Measurements from ENCODE around the gene NLRC3.

Gene NLRC3

DNA sequence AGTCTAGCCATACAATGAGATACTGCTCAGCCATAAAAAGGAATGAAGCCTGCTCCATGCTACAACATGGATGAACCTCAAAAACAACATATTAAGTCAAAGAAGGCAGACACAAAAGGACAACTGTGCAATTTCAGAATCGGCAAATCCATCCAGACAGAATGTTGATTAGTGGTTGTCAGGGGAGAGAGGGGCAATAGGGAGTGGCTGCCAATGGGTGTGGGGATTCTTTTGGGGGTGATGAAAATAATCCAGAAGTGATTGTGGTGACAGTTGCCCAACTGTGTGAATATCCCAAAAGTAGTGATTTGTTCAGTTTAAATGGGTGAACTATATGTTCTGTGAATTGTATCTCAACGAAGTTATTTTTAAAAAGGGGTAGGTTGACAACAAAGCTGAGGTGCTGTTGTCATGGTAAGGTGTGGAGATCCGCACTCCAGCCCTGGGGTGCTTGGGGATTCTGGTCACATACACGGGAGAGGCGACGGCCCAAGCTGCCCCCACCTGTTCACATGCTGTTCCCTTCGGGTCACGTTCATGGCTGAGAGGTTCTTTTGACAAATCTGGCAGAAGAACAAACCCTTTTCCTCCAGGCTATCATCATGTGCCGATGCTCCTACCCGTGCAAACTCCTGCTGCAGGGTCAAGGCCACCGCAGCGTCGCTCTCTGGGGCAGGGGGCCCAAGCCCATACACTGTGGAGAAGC lies 24.6 kb upstream of the NLRC3 start:
- Histone ChIP-seq H3K9me3 (no peaks in the 10 kb centered on the region), H3K27me3 (no peaks in the 10 kb centered on the region), H3K4me1 (no peaks in the 10 kb centered on the region), H3K36me3 (peaks cover 8 to 73% (median 48%) of the 10 kb centered on the region in 3 donors), H3K4me3 (no peak overlapping the region), H3K27ac (no peak overlapping the region)
- TF ChIP-seq, protein P1, sequence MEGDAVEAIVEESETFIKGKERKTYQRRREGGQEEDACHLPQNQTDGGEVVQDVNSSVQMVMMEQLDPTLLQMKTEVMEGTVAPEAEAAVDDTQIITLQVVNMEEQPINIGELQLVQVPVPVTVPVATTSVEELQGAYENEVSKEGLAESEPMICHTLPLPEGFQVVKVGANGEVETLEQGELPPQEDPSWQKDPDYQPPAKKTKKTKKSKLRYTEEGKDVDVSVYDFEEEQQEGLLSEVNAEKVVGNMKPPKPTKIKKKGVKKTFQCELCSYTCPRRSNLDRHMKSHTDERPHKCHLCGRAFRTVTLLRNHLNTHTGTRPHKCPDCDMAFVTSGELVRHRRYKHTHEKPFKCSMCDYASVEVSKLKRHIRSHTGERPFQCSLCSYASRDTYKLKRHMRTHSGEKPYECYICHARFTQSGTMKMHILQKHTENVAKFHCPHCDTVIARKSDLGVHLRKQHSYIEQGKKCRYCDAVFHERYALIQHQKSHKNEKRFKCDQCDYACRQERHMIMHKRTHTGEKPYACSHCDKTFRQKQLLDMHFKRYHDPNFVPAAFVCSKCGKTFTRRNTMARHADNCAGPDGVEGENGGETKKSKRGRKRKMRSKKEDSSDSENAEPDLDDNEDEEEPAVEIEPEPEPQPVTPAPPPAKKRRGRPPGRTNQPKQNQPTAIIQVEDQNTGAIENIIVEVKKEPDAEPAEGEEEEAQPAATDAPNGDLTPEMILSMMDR (IDR thresholded peaks at IDR 0.05) = no peak
- intact Hi-C loops (cut with DNase I; ENCODE audit: low total_unique reads) = no loop called here
- DNase-seq = no peak

DNA sequence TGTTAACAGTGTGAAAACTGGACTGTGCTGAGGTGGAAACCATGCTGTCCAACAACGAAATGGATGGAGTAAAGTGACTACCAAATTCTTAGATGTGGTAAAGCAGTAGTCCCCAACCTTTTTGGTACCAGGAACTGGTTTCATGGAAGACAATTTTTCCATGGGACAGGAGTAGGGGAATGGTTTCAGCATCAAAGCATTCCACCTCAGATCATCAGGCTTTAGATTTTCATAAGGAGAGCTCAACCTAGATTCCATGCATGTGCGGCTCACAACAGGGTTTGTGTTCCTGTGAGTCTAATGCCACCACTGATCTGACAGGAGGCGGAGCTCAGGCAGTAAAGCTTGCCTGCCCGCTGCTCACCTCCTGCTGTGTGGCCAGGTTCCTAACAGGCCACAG lies 22.7 kb upstream of the NLRC3 start:
- H3K27me3 ChIP-seq = no peaks in the 10 kb centered on the region
- no peaks in the 10 kb centered on the region for H3K9me3 ChIP-seq
- H3K4me1 ChIP-seq = no peaks in the 10 kb centered on the region
- DNase-seq = no peak
- TF ChIP-seq, protein P1 (IDR thresholded peaks at IDR 0.05) = no peak
- no peak overlapping the region for H3K27ac ChIP-seq
- H3K36me3 ChIP-seq = peaks cover 8 to 80% (median 51%) of the 10 kb centered on the region in 3 donors
- H3K4me3 ChIP-seq = no peak overlapping the region
- intact Hi-C loops (cut with DNase I; ENCODE audit: low total_unique reads) = no loop called here

DNA sequence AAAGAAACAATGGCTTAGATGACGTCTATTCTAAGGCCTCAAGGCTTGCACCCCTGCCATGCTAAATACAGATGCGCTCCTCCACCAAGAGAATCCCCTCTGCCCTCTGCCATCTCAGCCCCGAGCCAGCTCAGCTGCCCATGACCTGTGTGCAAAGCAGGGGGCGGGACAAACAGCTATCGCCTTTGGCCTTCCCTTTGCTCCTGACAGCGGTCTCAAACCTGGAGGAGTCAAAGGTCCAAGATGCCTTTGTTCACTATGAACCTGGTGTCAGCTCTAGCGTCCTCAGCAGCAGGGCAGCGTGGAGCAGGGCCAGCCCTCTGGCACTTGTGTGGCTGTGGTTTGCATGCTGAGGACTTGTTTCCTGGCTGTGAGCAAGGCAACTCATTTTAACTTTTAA lies 21.9 kb upstream of the NLRC3 start:
- intact Hi-C loops (cut with DNase I; ENCODE audit: low total_unique reads) = no loop called here
- H3K27me3 ChIP-seq = no peaks in the 10 kb centered on the region
- TF ChIP-seq, protein P1 (IDR thresholded peaks at IDR 0.05) = no peak
- no peaks in the 10 kb centered on the region for H3K9me3 ChIP-seq
- H3K4me1 ChIP-seq = no peaks in the 10 kb centered on the region
- H3K27ac ChIP-seq = no peak overlapping the region
- DNase-seq = no peak
- H3K36me3 ChIP-seq = peaks cover 8 to 86% (median 51%) of the 10 kb centered on the region in 3 donors
- no peak overlapping the region for H3K4me3 ChIP-seq

DNA sequence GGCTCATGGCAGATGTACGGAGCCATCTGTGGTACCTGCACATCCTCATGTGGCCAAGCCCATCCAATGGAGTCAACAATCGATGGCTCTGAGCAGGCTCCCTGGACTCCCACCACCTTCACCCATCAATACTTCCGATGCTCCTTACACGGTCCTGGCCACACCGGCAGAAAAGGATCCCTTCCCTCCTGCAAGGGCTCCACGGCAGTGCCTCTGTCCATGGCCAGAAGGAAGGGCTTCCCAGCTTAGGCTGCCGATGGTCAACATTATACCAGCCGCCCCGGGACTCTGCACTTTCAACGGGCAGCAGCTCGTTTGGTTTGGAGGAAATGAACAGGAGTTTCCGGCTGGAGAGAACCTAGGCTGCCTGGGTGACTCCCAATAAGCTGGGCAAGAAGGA lies 21.0 kb upstream of the NLRC3 start:
- no peaks in the 10 kb centered on the region for H3K4me1 ChIP-seq
- no peaks in the 10 kb centered on the region for H3K9me3 ChIP-seq
- no peaks in the 10 kb centered on the region for H3K27me3 ChIP-seq
- no peak overlapping the region for H3K27ac ChIP-seq
- DNase-seq = no peak
- TF ChIP-seq, protein P1 (IDR thresholded peaks at IDR 0.05) = no peak
- no peak overlapping the region for H3K4me3 ChIP-seq
- peaks cover 8 to 78% (median 45%) of the 10 kb centered on the region in 3 donors for H3K36me3 ChIP-seq
- intact Hi-C loops (cut with DNase I; ENCODE audit: low total_unique reads) = no loop called here

DNA sequence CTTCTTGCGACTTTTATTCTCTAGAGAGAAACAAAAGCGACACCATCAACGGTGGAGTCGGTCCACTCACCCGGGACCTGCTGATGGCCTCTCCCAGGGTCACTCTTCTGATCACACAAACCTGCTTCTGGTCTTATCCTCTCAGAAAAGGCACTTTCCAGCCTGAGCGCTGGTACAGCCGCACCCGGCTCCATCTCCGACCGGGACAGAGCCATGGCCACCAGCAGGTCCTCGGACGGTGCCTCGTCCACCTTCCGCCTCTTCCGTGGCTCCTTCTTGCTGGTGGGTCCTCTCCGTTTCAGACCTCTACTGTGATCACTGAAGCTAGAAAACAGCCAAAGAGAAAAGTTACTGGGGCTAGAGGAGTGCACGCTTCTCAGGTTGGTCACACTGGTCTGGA lies 20.5 kb upstream of the NLRC3 start:
- Histone ChIP-seq H3K36me3 (peaks cover 6 to 75% (median 40%) of the 10 kb centered on the region in 3 donors), H3K27me3 (no peaks in the 10 kb centered on the region)
- intact Hi-C loops (cut with DNase I; ENCODE audit: low total_unique reads) = no loop called here

More for the DNA sequence above, 20.5 kb upstream of the NLRC3 start:
- DNase-seq = no peak
- Histone ChIP-seq H3K9me3 (no peaks in the 10 kb centered on the region), H3K4me1 (no peaks in the 10 kb centered on the region), H3K27ac (no peak overlapping the region), H3K4me3 (no peak overlapping the region)
- TF ChIP-seq, protein P1 (IDR thresholded peaks at IDR 0.05) = no peak

Measured in tibial artery (tissue), 4 donors.